K562 (cell line): Measurements from ENCODE around the gene IRF2BP2. TPM values are rescaled to one million over a fixed set of nuclear protein-coding genes. Genes with fewer than 3 reads are reported as not detected.

Experiments used
- CREB1 ChIP-seq, 2 experiments: sonication (generic) in 1 of 2; formaldehyde crosslinking in 1 of 2; IDR thresholded peaks; 2 replicates each; pipeline versions ENCODE4 v1.6.1 to v1.8.0; 2012 to 2022; ENCODE audit warnings: inconsistent platforms in 1 of 2, mild to moderate bottlenecking in 1 of 2, missing genetic modification reagents in 1 of 2, moderate library complexity in 1 of 2
- ETV5 ChIP-seq: sonication (generic); formaldehyde crosslinking; IDR thresholded peaks from 2 replicates; pipeline ENCODE4 v1.4.0; 2020; ENCODE audit warnings: low read depth, mild to moderate bottlenecking, missing genetic modification reagents
- FOSL1 ChIP-seq: fragments of 200-800 bp; sonication (Bioruptor generic); conservative IDR thresholded peaks from 2 replicates; pipeline ENCODE4 v1.6.1; 2016; ENCODE audit warnings: missing genetic modification characterization, missing compliant biosample characterization
- KHSRP ChIP-seq: fragments of 450-650 bp; IDR thresholded peaks from 2 replicates; pipeline ENCODE4 v1.6.1; 2017
- NFE2L1 ChIP-seq: fragments of 450-650 bp; IDR thresholded peaks from 2 replicates; pipeline ENCODE4 v1.6.1; 2016; ENCODE audit warnings: missing genetic modification characterization, low read depth, mild to moderate bottlenecking, missing compliant biosample characterization, moderate library complexity, borderline replicate concordance
- polyA plus RNA-seq, 8 experiments: library from polyadenylated mRNA; depleted of rRNA in 4 of 8; stranded (reverse) in 5 of 8; unstranded in 3 of 8; fragments of >200 nt; fragmentation: Nextera tagmentation in 2 of 8; fragmentation: Illumina TruSeq in 1 of 8; extraction: Ambion mirVana in 2 of 8; extraction: Trizol in 1 of 8; gene quantifications; 2 replicates each; pipeline versions ENCODE4 v1.2.1 to v1.2.3, GENCODE V29; 2011 to 2014; ENCODE audit warnings: inconsistent platforms in 1 of 8, missing spikeins in 1 of 8
- total RNA-seq, 7 experiments: library from RNA; depleted of rRNA in 6 of 7; stranded (reverse); fragments of >200 nt in 6 of 7; fragmentation: Illumina TruSeq in 2 of 7; extraction: Trizol in 2 of 7; gene quantifications; 2 replicates each; pipeline versions ENCODE4 v1.2.1 to v1.2.3, GENCODE V29; 2011 to 2021; ENCODE audit warnings: low replicate concordance in 1 of 7
- TF ChIP-seq, protein P1 (sequence below): sonication (generic); formaldehyde crosslinking; IDR thresholded peaks from 2 replicates; pipeline ENCODE4 v1.8.1; 2023; ENCODE audit warnings: mild to moderate bottlenecking, missing genetic modification reagents
- TF ChIP-seq, protein P2 (sequence below): sonication (generic); formaldehyde crosslinking; IDR thresholded peaks from 2 replicates; pipeline ENCODE4 v1.8.0; 2023; ENCODE audit warnings: mild to moderate bottlenecking, missing genetic modification reagents
- TF ChIP-seq, protein P3 (sequence below): sonication (generic); formaldehyde crosslinking; IDR thresholded peaks from 2 replicates; pipeline ENCODE4 v1.8.0; 2023; ENCODE audit warnings: missing genetic modification reagents, mild to moderate bottlenecking, borderline replicate concordance
- TF ChIP-seq, protein P4 (sequence below): fragments of 150-350 bp; IDR thresholded peaks from 2 replicates; pipeline ENCODE4 v1.6.1; 2014; ENCODE audit warnings: low read depth, mild to moderate bottlenecking, low read length, borderline replicate concordance

The IRF2BP2 gene
- total and polyA plus RNA-seq, 9 of the 15 experiments (the other 6 are each of a cell fraction or from before 2014, with no cell fraction given), result 7.7 to 68.6 (median 22.1) TPM

DNA sequence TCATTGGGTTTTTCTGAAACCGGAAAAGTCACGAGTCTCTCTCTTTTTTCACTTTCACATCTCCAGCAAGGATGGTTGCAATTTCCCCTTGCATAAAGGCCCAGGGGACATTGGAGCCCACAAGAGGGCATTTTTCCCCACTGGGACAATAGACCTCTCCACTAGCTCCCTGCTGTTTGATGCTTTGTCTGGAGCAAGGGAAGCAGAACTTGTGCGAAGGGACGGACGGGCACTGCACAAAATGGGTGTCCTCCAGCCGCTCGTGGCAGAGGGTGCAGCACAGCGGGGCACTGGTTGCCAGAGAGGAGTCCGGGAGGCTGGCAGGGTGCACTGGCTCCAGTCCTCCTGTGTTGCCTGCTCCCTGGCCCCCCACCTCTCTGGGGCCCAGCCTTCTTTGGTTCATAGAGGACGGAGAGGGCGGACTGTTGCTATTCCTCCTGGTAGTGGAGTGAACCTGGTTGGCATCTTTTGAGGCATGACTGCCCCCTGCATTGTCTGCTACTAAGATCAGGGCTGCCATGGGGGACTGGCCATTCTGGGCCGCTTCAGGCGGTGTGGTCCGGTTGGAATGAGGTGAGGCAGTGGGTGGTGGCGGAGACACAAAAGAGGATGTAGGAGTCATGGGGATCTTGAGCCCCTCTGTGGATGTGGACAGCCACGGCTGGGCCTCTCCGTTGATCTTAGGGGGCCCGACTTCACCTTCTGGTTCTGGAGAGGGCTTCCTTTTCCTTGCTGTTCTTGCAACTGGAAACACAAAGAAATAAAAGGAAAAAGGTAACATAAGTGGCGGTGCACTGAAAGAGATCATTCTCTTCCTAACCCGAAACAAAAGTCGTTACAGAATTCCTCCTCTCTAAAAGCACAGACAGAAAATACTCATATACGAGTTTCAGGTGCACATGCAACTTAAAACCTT lies 2.6 kb downstream of the IRF2BP2 start (continued):
- TF ChIP-seq ETV5 (CRISPR knock-in tag), result no peak
- TF ChIP-seq, protein P1, sequence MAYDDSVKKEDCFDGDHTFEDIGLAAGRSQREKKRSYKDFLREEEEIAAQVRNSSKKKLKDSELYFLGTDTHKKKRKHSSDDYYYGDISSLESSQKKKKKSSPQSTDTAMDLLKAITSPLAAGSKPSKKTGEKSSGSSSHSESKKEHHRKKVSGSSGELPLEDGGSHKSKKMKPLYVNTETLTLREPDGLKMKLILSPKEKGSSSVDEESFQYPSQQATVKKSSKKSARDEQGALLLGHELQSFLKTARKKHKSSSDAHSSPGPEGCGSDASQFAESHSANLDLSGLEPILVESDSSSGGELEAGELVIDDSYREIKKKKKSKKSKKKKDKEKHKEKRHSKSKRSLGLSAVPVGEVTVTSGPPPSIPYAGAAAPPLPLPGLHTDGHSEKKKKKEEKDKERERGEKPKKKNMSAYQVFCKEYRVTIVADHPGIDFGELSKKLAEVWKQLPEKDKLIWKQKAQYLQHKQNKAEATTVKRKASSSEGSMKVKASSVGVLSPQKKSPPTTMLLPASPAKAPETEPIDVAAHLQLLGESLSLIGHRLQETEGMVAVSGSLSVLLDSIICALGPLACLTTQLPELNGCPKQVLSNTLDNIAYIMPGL (CRISPR knock-in tag), result no peak
- TF ChIP-seq FOSL1 (tag), result no peak
- TF ChIP-seq CREB1 (IDR thresholded peaks at IDR 0.05), result no peak
- TF ChIP-seq CREB1 (CRISPR knock-in tag; IDR thresholded peaks at IDR 0.05), result no peak
- TF ChIP-seq, protein P2, sequence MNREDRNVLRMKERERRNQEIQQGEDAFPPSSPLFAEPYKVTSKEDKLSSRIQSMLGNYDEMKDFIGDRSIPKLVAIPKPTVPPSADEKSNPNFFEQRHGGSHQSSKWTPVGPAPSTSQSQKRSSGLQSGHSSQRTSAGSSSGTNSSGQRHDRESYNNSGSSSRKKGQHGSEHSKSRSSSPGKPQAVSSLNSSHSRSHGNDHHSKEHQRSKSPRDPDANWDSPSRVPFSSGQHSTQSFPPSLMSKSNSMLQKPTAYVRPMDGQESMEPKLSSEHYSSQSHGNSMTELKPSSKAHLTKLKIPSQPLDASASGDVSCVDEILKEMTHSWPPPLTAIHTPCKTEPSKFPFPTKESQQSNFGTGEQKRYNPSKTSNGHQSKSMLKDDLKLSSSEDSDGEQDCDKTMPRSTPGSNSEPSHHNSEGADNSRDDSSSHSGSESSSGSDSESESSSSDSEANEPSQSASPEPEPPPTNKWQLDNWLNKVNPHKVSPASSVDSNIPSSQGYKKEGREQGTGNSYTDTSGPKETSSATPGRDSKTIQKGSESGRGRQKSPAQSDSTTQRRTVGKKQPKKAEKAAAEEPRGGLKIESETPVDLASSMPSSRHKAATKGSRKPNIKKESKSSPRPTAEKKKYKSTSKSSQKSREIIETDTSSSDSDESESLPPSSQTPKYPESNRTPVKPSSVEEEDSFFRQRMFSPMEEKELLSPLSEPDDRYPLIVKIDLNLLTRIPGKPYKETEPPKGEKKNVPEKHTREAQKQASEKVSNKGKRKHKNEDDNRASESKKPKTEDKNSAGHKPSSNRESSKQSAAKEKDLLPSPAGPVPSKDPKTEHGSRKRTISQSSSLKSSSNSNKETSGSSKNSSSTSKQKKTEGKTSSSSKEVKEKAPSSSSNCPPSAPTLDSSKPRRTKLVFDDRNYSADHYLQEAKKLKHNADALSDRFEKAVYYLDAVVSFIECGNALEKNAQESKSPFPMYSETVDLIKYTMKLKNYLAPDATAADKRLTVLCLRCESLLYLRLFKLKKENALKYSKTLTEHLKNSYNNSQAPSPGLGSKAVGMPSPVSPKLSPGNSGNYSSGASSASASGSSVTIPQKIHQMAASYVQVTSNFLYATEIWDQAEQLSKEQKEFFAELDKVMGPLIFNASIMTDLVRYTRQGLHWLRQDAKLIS, result peak; percentile 86
- TF ChIP-seq KHSRP, result no peak
- no peak for TF ChIP-seq NFE2L1
- TF ChIP-seq, protein P3, sequence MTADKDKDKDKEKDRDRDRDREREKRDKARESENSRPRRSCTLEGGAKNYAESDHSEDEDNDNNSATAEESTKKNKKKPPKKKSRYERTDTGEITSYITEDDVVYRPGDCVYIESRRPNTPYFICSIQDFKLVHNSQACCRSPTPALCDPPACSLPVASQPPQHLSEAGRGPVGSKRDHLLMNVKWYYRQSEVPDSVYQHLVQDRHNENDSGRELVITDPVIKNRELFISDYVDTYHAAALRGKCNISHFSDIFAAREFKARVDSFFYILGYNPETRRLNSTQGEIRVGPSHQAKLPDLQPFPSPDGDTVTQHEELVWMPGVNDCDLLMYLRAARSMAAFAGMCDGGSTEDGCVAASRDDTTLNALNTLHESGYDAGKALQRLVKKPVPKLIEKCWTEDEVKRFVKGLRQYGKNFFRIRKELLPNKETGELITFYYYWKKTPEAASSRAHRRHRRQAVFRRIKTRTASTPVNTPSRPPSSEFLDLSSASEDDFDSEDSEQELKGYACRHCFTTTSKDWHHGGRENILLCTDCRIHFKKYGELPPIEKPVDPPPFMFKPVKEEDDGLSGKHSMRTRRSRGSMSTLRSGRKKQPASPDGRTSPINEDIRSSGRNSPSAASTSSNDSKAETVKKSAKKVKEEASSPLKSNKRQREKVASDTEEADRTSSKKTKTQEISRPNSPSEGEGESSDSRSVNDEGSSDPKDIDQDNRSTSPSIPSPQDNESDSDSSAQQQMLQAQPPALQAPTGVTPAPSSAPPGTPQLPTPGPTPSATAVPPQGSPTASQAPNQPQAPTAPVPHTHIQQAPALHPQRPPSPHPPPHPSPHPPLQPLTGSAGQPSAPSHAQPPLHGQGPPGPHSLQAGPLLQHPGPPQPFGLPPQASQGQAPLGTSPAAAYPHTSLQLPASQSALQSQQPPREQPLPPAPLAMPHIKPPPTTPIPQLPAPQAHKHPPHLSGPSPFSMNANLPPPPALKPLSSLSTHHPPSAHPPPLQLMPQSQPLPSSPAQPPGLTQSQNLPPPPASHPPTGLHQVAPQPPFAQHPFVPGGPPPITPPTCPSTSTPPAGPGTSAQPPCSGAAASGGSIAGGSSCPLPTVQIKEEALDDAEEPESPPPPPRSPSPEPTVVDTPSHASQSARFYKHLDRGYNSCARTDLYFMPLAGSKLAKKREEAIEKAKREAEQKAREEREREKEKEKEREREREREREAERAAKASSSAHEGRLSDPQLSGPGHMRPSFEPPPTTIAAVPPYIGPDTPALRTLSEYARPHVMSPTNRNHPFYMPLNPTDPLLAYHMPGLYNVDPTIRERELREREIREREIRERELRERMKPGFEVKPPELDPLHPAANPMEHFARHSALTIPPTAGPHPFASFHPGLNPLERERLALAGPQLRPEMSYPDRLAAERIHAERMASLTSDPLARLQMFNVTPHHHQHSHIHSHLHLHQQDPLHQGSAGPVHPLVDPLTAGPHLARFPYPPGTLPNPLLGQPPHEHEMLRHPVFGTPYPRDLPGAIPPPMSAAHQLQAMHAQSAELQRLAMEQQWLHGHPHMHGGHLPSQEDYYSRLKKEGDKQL (CRISPR knock-in tag), result no peak
- TF ChIP-seq, protein P4, sequence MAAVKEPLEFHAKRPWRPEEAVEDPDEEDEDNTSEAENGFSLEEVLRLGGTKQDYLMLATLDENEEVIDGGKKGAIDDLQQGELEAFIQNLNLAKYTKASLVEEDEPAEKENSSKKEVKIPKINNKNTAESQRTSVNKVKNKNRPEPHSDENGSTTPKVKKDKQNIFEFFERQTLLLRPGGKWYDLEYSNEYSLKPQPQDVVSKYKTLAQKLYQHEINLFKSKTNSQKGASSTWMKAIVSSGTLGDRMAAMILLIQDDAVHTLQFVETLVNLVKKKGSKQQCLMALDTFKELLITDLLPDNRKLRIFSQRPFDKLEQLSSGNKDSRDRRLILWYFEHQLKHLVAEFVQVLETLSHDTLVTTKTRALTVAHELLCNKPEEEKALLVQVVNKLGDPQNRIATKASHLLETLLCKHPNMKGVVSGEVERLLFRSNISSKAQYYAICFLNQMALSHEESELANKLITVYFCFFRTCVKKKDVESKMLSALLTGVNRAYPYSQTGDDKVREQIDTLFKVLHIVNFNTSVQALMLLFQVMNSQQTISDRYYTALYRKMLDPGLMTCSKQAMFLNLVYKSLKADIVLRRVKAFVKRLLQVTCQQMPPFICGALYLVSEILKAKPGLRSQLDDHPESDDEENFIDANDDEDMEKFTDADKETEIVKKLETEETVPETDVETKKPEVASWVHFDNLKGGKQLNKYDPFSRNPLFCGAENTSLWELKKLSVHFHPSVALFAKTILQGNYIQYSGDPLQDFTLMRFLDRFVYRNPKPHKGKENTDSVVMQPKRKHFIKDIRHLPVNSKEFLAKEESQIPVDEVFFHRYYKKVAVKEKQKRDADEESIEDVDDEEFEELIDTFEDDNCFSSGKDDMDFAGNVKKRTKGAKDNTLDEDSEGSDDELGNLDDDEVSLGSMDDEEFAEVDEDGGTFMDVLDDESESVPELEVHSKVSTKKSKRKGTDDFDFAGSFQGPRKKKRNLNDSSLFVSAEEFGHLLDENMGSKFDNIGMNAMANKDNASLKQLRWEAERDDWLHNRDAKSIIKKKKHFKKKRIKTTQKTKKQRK, result no peak
